A673 (cell line): ENCODE measurements around the gene ST6GALNAC6.

ENCODE experiments used
- CTCF ChIP-seq: fragments of 300-800, 200-600 bp; sonication (generic); conservative IDR thresholded peaks from 2 replicates; pipeline ENCODE4 v1.5.1; 2017; ENCODE audit warnings: low read depth, mild to moderate bottlenecking, antibody characterized with exemption, low read length, moderate library complexity, mixed read lengths
- EZH2 ChIP-seq: fragments of 200-600 bp; sonication (generic); IDR thresholded peaks from 2 replicates; pipeline ENCODE4 v1.6.1; 2017; ENCODE audit warnings: borderline replicate concordance, low read depth, mild to moderate bottlenecking, mixed read lengths, antibody characterized with exemption, low read length; ENCODE audit not compliant: poor library complexity, severe bottlenecking

- TF ChIP-seq CTCF (no peak), EZH2 (no peak)
Measured at GRCh38 chr9:127941961-127942215, 42.5 kb upstream of the ST6GALNAC6 start.
